SK-N-DZ (cell line): ENCODE measurements around the gene DCAF11.
"Not testable (repeated sequence)": the region's sequence is repeated elsewhere in the genome, so short reads cannot be mapped to it uniquely, and the experiment has no call there.

Source experiments
- DNase-seq: peaks from one replicate; pipeline ENCODE4 v3.0.0-alpha.2; 2015; ENCODE audit warnings: low spot score

Gene DCAF11

GRCh38 chr14:24095271-24096068, 19.1 kb upstream of the DCAF11 start:
- DNase-seq: peak; percentile 94

- DNase-seq: no peak
These were observed 17.9 kb upstream of the DCAF11 start for GRCh38 chr14:24096545-24097181.

GRCh38 chr14:24098229-24098926, 16.2 kb upstream of the DCAF11 start:
- no peak for DNase-seq

GRCh38 chr14:24098927-24099813, 15.4 kb upstream of the DCAF11 start:
- no peak for DNase-seq

- no peak for DNase-seq
These were observed 14.2 kb upstream of the DCAF11 start for GRCh38 chr14:24100197-24100981.

GRCh38 chr14:24100982-24101494, 13.5 kb upstream of the DCAF11 start:
- DNase-seq: no peak

GRCh38 chr14:24102357-24103048, 12.1 kb upstream of the DCAF11 start:
- DNase-seq: no peak

GRCh38 chr14:24103451-24103850, 11.1 kb upstream of the DCAF11 start:
- no peak for DNase-seq

GRCh38 chr14:24105609-24106239, 8.9 kb upstream of the DCAF11 start:
- DNase-seq: not testable (repeated sequence)

GRCh38 chr14:24106672-24107271, 7.8 kb upstream of the DCAF11 start:
- DNase-seq: no peak

- DNase-seq: no peak
These were observed 6.2 kb upstream of the DCAF11 start for GRCh38 chr14:24108336-24108874.

- no peak for DNase-seq
These were observed 4.5 kb upstream of the DCAF11 start for GRCh38 chr14:24110060-24110459.

GRCh38 chr14:24110523-24110922, 4.1 kb upstream of the DCAF11 start:
- DNase-seq: no peak

GRCh38 chr14:24113379-24113800, 1.2 kb upstream of the DCAF11 start:
- no peak for DNase-seq

GRCh38 chr14:24113801-24114531, 611 bp upstream of the DCAF11 start:
- peak; percentile 89 for DNase-seq

GRCh38 chr14:24115422-24116127, 998 bp downstream of the DCAF11 start:
- no peak for DNase-seq

- DNase-seq: no peak
These were observed 1.7 kb downstream of the DCAF11 start for GRCh38 chr14:24116128-24116814.
